ENCODE data around the gene SBSN.

The SBSN gene

GRCh38 chr19:35554076-35554475 is 26.0 kb upstream of the SBSN start:
- no peak for DNase-seq

- no peak for DNase-seq
Measured at GRCh38 chr19:35553385-35554000, 25.4 kb upstream of the SBSN start.

DNA sequence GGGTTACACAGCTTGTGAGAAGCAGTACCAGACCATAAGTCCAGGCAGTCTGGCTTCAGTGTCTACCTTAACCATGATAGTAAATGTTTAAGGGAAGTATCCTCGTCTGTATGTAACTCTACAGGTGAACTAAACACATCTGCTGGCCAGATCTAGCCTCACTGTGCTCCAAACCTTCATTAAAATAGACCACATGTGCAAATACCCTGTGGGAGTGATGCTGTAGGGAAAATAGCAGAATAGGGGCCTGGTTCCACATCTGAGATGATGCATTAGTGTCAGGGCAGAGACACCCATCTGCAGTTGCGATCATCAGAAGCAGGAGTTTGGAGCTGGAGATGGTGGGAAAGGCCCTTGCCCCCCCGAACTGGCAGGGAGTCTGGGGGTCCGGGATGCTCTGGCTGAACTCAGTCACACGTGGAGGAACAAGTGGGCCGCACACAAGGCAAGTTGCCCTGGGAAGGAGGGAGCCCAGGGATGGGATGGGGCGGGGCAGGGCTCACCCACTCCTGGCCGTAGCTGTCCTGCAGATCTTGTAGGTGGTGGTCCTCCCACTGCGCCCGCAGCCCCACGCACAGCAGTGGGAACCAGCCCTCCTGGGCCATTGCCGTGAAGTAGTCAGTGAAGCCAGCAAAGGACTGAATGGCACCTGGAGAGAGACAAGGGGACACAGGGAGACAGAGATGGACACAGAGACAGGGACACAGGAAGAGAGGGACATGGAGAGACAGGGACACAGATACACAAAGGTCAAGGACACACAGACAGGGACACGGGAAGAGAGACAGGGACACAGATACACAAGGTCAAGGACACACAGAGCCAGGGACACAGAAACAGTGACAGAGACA is 24.6 kb upstream of the SBSN start:
- DNase-seq, result no peak

- no peak for DNase-seq
Measured at GRCh38 chr19:35551091-35551810, 23.1 kb upstream of the SBSN start.

DNA sequence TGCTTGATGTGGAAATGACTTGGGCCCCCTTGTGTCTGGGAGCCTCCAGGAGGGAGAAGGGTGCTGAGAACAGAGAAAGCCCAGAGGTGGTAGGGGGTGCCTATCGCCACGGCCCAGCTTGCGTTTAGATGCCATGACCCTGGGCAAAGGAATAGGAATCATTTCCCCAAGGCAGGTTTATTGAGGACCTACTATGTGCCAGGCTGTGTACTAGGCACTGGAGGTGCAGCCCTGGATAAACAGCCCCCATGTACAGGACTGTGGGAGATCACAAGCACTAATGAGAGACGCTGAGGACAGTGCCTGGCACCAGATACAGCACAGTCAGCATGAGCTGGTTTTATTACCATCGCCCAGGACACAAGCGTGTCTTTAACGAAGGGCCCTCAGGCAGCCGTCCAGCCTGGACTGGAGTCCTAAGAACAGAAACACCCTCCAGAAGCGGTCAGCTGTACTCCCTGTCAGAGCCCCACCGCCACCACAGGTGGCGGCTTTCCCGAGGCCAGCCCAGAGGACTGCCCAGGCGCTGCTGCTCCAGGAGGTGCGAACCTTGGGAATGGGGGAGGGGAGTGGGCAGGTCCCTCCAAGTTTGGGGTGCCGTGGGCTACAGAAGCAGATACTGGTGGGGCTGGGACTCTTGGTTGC is 21.9 kb upstream of the SBSN start:
- DNase-seq, result no peak

GRCh38 chr19:35549174-35549788 is 21.2 kb upstream of the SBSN start:
- no peak for DNase-seq

GRCh38 chr19:35546532-35546931 is 18.4 kb upstream of the SBSN start:
- DNase-seq, result no peak

DNA sequence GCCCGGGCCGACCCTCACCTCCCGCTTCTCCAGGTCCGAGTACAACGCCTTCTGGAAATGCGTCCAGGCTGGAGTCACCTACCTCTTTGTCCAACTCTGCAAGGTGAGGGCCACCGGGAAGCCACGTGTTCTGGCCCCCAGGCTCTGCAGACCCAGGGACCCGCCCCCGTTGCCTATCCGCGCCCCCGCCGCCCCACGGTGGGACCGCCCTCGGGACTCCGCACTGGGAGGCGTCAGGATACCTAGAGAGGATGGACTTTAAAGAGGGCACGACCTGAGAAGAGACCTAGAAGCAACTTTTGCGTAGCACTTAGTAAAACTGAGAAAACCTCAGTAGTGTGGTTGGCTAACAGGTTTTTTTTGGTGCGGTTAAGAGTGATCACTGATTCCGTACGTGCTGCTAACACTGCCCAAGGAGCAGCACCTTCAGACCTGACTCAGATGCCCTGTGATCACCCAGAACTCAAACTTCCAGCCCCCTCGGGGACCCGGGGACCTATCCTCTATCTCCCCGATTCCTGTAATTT is 17.8 kb upstream of the SBSN start:
- no peak for DNase-seq

- DNase-seq, result peak; percentile 48
Measured at GRCh38 chr19:35545001-35545854, 17.1 kb upstream of the SBSN start, which contains the start of gene TMEM147. TMEM147 (plus strand) TSS chr19:35545626; CDS start chr19:35545740, 114 bp downstream.

GRCh38 chr19:35544110-35544802 is 16.1 kb upstream of the SBSN start:
- no peak for DNase-seq

DNA sequence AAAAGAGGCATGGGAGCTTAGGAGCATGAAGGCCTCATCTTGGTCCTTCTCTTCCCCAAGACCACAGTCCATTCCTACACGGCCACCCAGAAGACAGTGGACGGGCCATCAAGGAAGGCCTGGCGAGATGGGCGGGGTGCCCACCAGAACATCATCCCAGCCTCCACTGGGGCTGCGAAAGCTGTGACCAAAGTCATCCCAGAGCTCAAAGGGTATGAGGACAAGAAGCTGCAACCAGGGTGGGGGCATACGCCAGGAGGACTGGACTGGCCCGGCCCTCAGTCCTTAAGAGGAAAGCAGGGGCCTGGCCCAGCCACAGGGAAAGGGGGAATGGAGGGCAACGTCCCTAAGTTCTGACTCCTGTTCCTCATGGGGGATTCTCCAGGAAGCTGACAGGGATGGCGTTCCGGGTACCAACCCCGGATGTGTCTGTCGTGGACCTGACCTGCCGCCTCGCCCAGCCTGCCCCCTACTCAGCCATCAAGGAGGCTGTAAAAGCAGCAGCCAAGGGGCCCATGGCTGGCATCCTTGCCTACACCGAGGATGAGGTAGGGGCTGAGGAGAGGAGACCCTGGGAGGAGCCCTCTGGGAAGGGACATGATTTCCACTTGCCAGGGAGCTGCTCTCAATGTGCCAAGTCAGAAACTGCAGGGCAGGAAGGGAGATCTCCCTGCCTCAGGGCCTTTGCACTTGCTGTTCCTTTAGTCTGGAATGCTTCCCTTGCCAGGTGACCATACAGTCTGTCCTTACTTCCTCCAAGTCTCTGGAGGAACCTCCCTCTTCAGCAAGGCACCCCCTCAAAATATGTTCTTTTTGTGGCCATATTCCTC is 15.4 kb upstream of the SBSN start:
- no peak for DNase-seq

GRCh38 chr19:35542209-35542608 is 14.1 kb upstream of the SBSN start:
- no peak for DNase-seq

DNA sequence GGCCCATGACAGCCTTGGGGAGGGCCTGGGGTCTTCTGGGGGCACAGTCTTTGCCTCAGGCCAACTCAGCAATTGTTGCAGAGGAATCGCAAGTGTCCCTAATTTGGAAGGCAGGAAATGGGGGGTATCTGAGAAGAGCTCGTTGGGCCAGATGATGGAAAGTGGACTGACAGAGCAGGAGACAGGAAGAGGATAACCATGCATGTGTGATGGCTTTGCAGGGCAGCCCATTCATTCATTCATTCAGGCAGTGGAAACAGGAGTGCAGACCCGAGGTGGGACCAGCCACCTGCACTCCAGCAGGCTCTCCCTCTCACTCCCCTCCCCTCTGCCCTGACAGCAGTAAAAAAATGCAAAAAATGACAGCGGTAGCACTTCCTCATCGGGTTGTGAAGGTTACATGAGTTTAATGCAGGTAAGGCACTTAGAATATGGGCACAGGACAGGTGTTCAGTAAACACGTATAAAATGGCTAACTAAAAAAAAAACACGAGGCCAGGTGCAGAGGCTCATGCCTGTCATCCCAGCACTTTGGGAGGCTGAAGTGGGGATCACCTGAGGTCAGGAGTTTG is 12.3 kb upstream of the SBSN start:
- no peak for DNase-seq

DNA sequence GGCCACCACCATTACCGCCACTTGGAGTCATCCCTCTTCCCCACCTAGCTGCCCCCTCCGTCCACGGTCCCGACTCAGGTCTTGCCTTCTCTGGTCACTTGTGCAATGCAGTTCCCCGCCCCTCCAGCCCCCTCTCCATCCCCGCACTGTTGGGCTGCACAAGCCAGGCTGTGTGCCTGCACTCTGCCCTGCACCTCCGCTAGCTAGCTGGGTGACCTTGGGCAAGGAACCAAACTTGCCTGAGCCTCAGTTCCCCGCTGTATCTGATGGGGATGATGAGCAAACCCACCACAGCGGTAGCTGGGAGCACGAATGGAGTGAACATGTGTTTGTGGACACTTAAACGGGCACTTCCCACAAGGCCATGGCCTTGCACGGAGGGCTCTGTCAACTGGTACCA is 11.7 kb upstream of the SBSN start:
- DNase-seq, result no peak

- no peak for DNase-seq
Measured at GRCh38 chr19:35539314-35539713, 11.2 kb upstream of the SBSN start.

- DNase-seq, result no peak
Measured at GRCh38 chr19:35534803-35535480, 6.8 kb upstream of the SBSN start.

GRCh38 chr19:35533822-35534392 is 5.8 kb upstream of the SBSN start:
- DNase-seq, result no peak

DNA sequence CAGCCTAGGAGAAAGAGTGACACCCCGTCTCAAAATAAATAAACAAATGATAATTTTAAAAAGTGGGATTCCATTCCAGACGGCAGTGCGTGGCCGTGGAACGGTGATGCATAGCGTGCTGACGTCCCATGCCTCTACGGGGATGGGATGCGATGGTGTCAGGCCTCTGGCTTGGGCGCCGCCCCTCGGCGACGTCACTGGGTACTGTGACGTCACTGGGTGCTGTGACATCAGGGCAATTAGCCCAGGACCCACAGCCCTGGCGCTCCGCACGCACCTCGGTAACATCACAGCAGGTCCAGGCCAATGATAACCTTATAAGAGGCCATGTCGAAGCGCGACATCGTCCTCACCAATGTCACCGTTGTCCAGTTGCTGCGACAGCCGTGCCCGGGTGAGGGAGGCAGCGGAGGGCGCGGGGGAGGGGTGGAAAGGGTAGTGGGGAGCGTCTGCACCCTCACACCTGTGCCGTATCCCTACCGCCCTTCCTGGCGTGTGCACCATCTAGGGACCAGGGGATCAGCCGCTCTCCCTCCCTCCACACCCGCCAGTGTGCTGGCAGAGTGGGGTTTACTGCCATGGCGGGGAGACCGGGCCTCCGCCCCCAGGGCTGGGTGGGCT is 5.2 kb upstream of the SBSN start, which contains the start of gene GAPDHS:
TSS of gene GAPDHS (plus strand) at position 256 of the 621 bp plus-strand sequence. CDS start at position 328, 72 bp downstream.
- no peak for DNase-seq
